H9 (cell line): ENCODE measurements around the gene PTAR1. TPM values are rescaled to one million over a fixed set of nuclear protein-coding genes. Genes with fewer than 3 reads are reported as not detected.

Source experiments
- DNase-seq: peaks from one replicate; pipeline ENCODE4 v3.0.0-alpha.2; 2017
- H2AFZ ChIP-seq: one replicate; pipeline ENCODE4 v1.6.1; 2013; ENCODE audit warnings: mild to moderate bottlenecking, low read length, control low read depth, moderate library complexity
- H2AK5ac ChIP-seq: 2 replicates; pipeline ENCODE4 v1.6.1; 2013; ENCODE audit warnings: low read length, control low read depth, mixed read lengths; ENCODE audit not compliant: insufficient read length
- H2BK120ac ChIP-seq: one replicate; pipeline ENCODE4 v1.6.1; 2013; ENCODE audit warnings: low read depth, mild to moderate bottlenecking, low read length, control low read depth, inconsistent platforms; ENCODE audit not compliant: poor library complexity, severe bottlenecking
- H2BK12ac ChIP-seq: 2 replicates; pipeline ENCODE4 v1.6.1; 2013; ENCODE audit warnings: low read length, control low read depth, mixed read lengths, low read depth; ENCODE audit not compliant: insufficient read length
- H2BK15ac ChIP-seq: 2 replicates; pipeline ENCODE4 v1.6.1; 2013; ENCODE audit warnings: low read depth, low read length, control low read depth
- H2BK20ac ChIP-seq: one replicate; pipeline ENCODE4 v1.6.1; 2013; ENCODE audit warnings: low read depth, mild to moderate bottlenecking, low read length, control low read depth, inconsistent platforms; ENCODE audit not compliant: poor library complexity, severe bottlenecking
- H2BK5ac ChIP-seq: 2 replicates; pipeline ENCODE4 v1.6.1; 2013; ENCODE audit warnings: low read length, control low read depth, mixed read lengths; ENCODE audit not compliant: insufficient read length
- H3K14ac ChIP-seq: 2 replicates; pipeline ENCODE4 v1.6.1; 2013; ENCODE audit warnings: low read length, control low read depth; ENCODE audit not compliant: insufficient read depth
- H3K18ac ChIP-seq: 2 replicates; pipeline ENCODE4 v1.6.1; 2013; ENCODE audit warnings: low read depth, mild to moderate bottlenecking, mixed read lengths, low read length, control low read depth; ENCODE audit not compliant: insufficient read length
- H3K23ac ChIP-seq: 2 replicates; pipeline ENCODE4 v1.6.1; 2013; ENCODE audit warnings: low read length, control low read depth, mixed read lengths, low read depth; ENCODE audit not compliant: insufficient read length
- H3K23me2 ChIP-seq: 2 replicates; pipeline ENCODE4 v1.6.1; 2013; ENCODE audit warnings: low read depth, mild to moderate bottlenecking, mixed read lengths, low read length, control low read depth; ENCODE audit not compliant: insufficient read length, poor library complexity, severe bottlenecking
- H3K27ac ChIP-seq: 2 replicates; pipeline ENCODE4 v1.5.1; 2013; ENCODE audit warnings: low read length, control low read depth, mixed read lengths, low read depth; ENCODE audit not compliant: insufficient read length
- H3K27me3 ChIP-seq: 2 replicates; pipeline ENCODE4 v1.6.1; 2013; ENCODE audit warnings: low read length, control low read depth, inconsistent platforms; ENCODE audit not compliant: insufficient read depth
- H3K4ac ChIP-seq: 2 replicates; pipeline ENCODE4 v1.6.1; 2013; ENCODE audit warnings: low read depth, mild to moderate bottlenecking, control low read depth, inconsistent platforms, low read length, moderate library complexity
- H3K4me1 ChIP-seq: 2 replicates; pipeline ENCODE4 v1.6.1; 2013; ENCODE audit warnings: low read length, control low read depth, inconsistent platforms; ENCODE audit not compliant: insufficient read depth
- H3K4me2 ChIP-seq: 2 replicates; pipeline ENCODE4 v1.6.1; 2013; ENCODE audit warnings: low read length, control low read depth, mixed read lengths; ENCODE audit not compliant: insufficient read length, insufficient read depth
- H3K56ac ChIP-seq: 2 replicates; pipeline ENCODE4 v1.6.1; 2013; ENCODE audit warnings: low read depth, mild to moderate bottlenecking, mixed read lengths, low read length, control low read depth; ENCODE audit not compliant: insufficient read length
- H3K79me1 ChIP-seq: 2 replicates; pipeline ENCODE4 v1.6.1; 2013; ENCODE audit warnings: low read depth, mild to moderate bottlenecking, moderate library complexity, low read length, control low read depth, inconsistent platforms; ENCODE audit not compliant: insufficient read depth, poor library complexity, severe bottlenecking
- H3K79me2 ChIP-seq: 2 replicates; pipeline ENCODE4 v1.6.1; 2013; ENCODE audit warnings: low read length, control low read depth, inconsistent platforms; ENCODE audit not compliant: insufficient read depth
- H3K9ac ChIP-seq: 2 replicates; pipeline ENCODE4 v1.6.1; 2013; ENCODE audit warnings: low read length, control low read depth, mixed read lengths; ENCODE audit not compliant: insufficient read length; ENCODE audit errors: extremely low read depth
- H3K9me3 ChIP-seq: one replicate; pipeline ENCODE4 v1.6.1; 2013; ENCODE audit warnings: low read depth, low read length, inconsistent platforms; ENCODE audit not compliant: control insufficient read depth
- H3T11ph ChIP-seq: one replicate; pipeline ENCODE4 v1.6.1; 2013; ENCODE audit warnings: mild to moderate bottlenecking, low read length, control low read depth, inconsistent platforms
- H4K20me1 ChIP-seq: one replicate; pipeline ENCODE4 v1.6.1; 2013; ENCODE audit not compliant: control insufficient read depth, insufficient read length, insufficient read depth
- H4K5ac ChIP-seq: 2 replicates; pipeline ENCODE4 v1.6.1; 2013; ENCODE audit warnings: low read depth, mild to moderate bottlenecking, mixed read lengths, low read length, control low read depth; ENCODE audit not compliant: insufficient read length
- H4K8ac ChIP-seq: replicated peaks from 2 replicates; pipeline ENCODE4 v1.6.1; 2013; ENCODE audit warnings: low read length, control low read depth, mixed read lengths, low read depth; ENCODE audit not compliant: insufficient read length
- H4K91ac ChIP-seq: 2 replicates; pipeline ENCODE4 v1.6.1; 2013; ENCODE audit warnings: low read depth, mild to moderate bottlenecking, moderate library complexity, mixed read lengths, low read length, control low read depth; ENCODE audit not compliant: insufficient read length
- H3K27ac Mint-ChIP-seq, 3 experiments: 2 replicates in 2 of 3; 3 replicates in 1 of 3; pipeline ENCODE4 v1.8.0; 2020 to 2021; ENCODE audit warnings: mixed read lengths in 3 of 3, mild to moderate bottlenecking in 1 of 3, moderate library complexity in 1 of 3
- H3K27me3 Mint-ChIP-seq: 2 replicates; pipeline ENCODE4 v1.8.0; 2021; ENCODE audit warnings: low read depth, mild to moderate bottlenecking, moderate library complexity, mixed read lengths
- H3K36me3 Mint-ChIP-seq, 3 experiments: 2 replicates in 2 of 3; 3 replicates in 1 of 3; pipeline ENCODE4 v1.8.0; 2020 to 2021; ENCODE audit warnings: low read depth in 3 of 3, mixed read lengths in 3 of 3; ENCODE audit not compliant: insufficient read depth in 1 of 3
- H3K4me1 Mint-ChIP-seq, 2 experiments: 2 replicates each; pipeline ENCODE4 v1.8.0; 2020; ENCODE audit warnings: mixed read lengths in 2 of 2
- H3K4me3 Mint-ChIP-seq, 2 experiments: 2 replicates in 1 of 2; 3 replicates in 1 of 2; pipeline ENCODE4 v1.8.0; 2020 to 2021; ENCODE audit warnings: mild to moderate bottlenecking in 2 of 2, mixed read lengths in 2 of 2, moderate library complexity in 1 of 2
- H3K9me3 Mint-ChIP-seq, 2 experiments: 2 replicates in 1 of 2; 3 replicates in 1 of 2; pipeline ENCODE4 v1.8.0; 2020; ENCODE audit warnings: mild to moderate bottlenecking in 2 of 2, mixed read lengths in 2 of 2, moderate library complexity in 1 of 2
- WGBS: extraction: QIAGEN DNeasy Blood & Tissue Kit; methylation state at CpG from one replicate; pipeline ENCODE4 v1.1.7; 2013; ENCODE audit warnings: missing lambda C conversion rate, low lambda C conversion rate, mixed read lengths; ENCODE audit not compliant: insufficient read length; ENCODE audit errors: extremely low coverage; 5-methylcytosine and 5-hydroxymethylcytosine counted together
- total RNA-seq: library from RNA; stranded (reverse); gene quantifications from 2 replicates; pipeline ENCODE4 v1.2.1, GENCODE V29; 2021
- TF ChIP-seq, protein P1 (sequence below): fragments of 200-600 bp; sonication (generic); conservative IDR thresholded peaks from 3 replicates; pipeline ENCODE4 v1.8.0; 2021; ENCODE audit warnings: antibody characterized with exemption, mild to moderate bottlenecking

PTAR1 gene
- total RNA-seq, 1 experiment from 2014 or later: 117 TPM

DNA sequence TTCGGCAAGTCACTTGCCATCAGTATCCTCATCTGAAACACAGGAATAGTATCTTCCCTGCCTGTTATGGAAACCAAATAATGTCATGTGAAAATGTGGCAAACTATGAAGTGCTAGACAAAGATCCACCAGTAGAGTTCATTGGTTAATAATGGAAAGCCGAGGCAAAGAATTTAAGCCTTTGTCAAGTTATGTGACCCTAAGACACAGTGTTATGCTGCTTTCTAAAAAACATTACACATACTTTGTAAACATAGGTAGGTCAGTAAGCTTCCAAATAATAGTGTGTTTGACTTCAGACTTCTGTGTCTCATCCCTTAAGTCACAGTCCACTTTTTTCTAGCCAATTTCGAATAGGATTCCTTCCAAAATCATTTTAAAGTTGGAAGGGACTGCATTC lies 6.0 kb downstream of the PTAR1 start:
- no CpG with 5 or more reads among the region's 3 CpGs for WGBS
- H4K8ac ChIP-seq: no peak overlapping the region
- no peak for DNase-seq
- no peak overlapping the region for H2BK12ac ChIP-seq
- no peak overlapping the region for H3K4me2 ChIP-seq
- no peak overlapping the region for H3K4ac ChIP-seq
- H3K56ac ChIP-seq: no peak overlapping the region
- no peak overlapping the region for H2AK5ac ChIP-seq
- peaks cover 3 to 53% (median 44%) of the 10 kb centered on the region in 3 experiments; a peak in 5 of 7 replicates for H3K36me3 Mint-ChIP-seq
- H3K23ac ChIP-seq: no peak overlapping the region
- no peak overlapping the region for H2BK120ac ChIP-seq
- no peak overlapping the region for H3K18ac ChIP-seq
- H3K27me3 Mint-ChIP-seq: no peaks in the 10 kb centered on the region
- no peak overlapping the region for H2BK5ac ChIP-seq
- no peaks in the 10 kb centered on the region for H3K9me3 Mint-ChIP-seq
- H3K79me2 ChIP-seq: peaks cover 34% of the 10 kb centered on the region
- peaks cover 5% of the 10 kb centered on the region for H3K4me1 ChIP-seq
- no peak overlapping the region for H2AFZ ChIP-seq
- no peak overlapping the region for H2BK15ac ChIP-seq
- no peak overlapping the region for H4K91ac ChIP-seq
- peaks cover 70 to 72% of the 10 kb centered on the region in 2 experiments for H3K4me1 Mint-ChIP-seq
- TF ChIP-seq, protein P1, sequence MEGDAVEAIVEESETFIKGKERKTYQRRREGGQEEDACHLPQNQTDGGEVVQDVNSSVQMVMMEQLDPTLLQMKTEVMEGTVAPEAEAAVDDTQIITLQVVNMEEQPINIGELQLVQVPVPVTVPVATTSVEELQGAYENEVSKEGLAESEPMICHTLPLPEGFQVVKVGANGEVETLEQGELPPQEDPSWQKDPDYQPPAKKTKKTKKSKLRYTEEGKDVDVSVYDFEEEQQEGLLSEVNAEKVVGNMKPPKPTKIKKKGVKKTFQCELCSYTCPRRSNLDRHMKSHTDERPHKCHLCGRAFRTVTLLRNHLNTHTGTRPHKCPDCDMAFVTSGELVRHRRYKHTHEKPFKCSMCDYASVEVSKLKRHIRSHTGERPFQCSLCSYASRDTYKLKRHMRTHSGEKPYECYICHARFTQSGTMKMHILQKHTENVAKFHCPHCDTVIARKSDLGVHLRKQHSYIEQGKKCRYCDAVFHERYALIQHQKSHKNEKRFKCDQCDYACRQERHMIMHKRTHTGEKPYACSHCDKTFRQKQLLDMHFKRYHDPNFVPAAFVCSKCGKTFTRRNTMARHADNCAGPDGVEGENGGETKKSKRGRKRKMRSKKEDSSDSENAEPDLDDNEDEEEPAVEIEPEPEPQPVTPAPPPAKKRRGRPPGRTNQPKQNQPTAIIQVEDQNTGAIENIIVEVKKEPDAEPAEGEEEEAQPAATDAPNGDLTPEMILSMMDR: no peak
- H3K79me1 ChIP-seq: no peaks in the 10 kb centered on the region
- no peak overlapping the region for H4K5ac ChIP-seq
- H3K9ac ChIP-seq: no peak overlapping the region
- no peak overlapping the region for H3K4me3 Mint-ChIP-seq
- no peaks in the 10 kb centered on the region for H4K20me1 ChIP-seq
- H3K27ac Mint-ChIP-seq: no peak overlapping the region
- H3K14ac ChIP-seq: no peak overlapping the region
- H3K9me3 ChIP-seq: no peaks in the 10 kb centered on the region
- no peak overlapping the region for H3K27ac ChIP-seq
- H2BK20ac ChIP-seq: no peak overlapping the region
- peaks cover 3% of the 10 kb centered on the region for H3K23me2 ChIP-seq
- H3T11ph ChIP-seq: no peak overlapping the region
- H3K27me3 ChIP-seq: no peaks in the 10 kb centered on the region
